IgD-negative memory B cell (primary cell): ENCODE measurements around the gene ROBO1. TPM values are rescaled to one million over a fixed set of nuclear protein-coding genes. Genes with fewer than 3 reads are reported as not detected.

ENCODE experiments used
- H3K27ac Mint-ChIP-seq, 3 donors: one replicate each; pipeline ENCODE4 v1.8.0; 2020 to 2022; ENCODE audit warnings: mild to moderate bottlenecking in 3 of 3, mixed read lengths in 3 of 3, moderate library complexity in 1 of 3
- H3K27me3 Mint-ChIP-seq: one replicate; pipeline ENCODE4 v1.8.0; 2021; ENCODE audit warnings: mixed read lengths
- H3K36me3 Mint-ChIP-seq: one replicate; pipeline ENCODE4 v1.8.0; 2020; ENCODE audit warnings: mild to moderate bottlenecking, mixed read lengths
- H3K4me1 Mint-ChIP-seq, 3 donors: one replicate each; pipeline ENCODE4 v1.8.0; 2020 to 2022; ENCODE audit warnings: mixed read lengths in 3 of 3, mild to moderate bottlenecking in 1 of 3
- H3K4me3 Mint-ChIP-seq, 4 donors: one replicate each; pipeline ENCODE4 v1.8.0; 2020 to 2022; ENCODE audit warnings: mild to moderate bottlenecking in 4 of 4, mixed read lengths in 4 of 4, moderate library complexity in 3 of 4
- H3K9me3 Mint-ChIP-seq, 3 donors: one replicate each; pipeline ENCODE4 v1.8.0; 2020 to 2021; ENCODE audit warnings: mixed read lengths in 3 of 3, mild to moderate bottlenecking in 1 of 3
- polyA plus RNA-seq: library from polyadenylated mRNA; unstranded; fragments of 300-500 nt; fragmentation: Illumina TruSeq; gene quantifications from one replicate; pipeline ENCODE4 v1.2.3, GENCODE V29; 2021

The ROBO1 gene
- polyA plus RNA-seq, 1 donor from 2014 or later: 2.3 TPM

DNA sequence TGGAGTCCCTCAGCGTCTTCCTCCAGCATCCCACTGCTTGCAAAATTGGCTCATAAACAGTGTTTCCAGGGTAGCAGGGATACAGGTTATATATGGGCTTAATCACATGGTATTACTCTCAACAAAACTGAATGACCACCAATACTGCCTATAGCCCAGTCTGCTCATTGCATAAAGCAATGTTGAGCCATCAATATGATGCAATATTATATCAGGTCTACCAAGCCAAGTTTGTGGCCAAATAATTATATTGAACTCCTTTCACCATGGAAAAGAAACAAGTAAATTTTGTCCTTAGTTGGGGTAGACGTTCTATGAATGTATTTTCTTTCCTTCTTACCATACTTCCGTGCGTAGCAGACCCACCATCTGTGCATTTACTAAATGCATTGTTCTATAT lies 652.3 kb downstream of the ROBO1 start:
- no peaks in the 10 kb centered on the region for H3K9me3 Mint-ChIP-seq
- H3K27ac Mint-ChIP-seq: no peak overlapping the region
- H3K27me3 Mint-ChIP-seq: no peaks in the 10 kb centered on the region
- H3K36me3 Mint-ChIP-seq: no peaks in the 10 kb centered on the region
- no peaks in the 10 kb centered on the region for H3K4me1 Mint-ChIP-seq
- H3K4me3 Mint-ChIP-seq: no peak overlapping the region

DNA sequence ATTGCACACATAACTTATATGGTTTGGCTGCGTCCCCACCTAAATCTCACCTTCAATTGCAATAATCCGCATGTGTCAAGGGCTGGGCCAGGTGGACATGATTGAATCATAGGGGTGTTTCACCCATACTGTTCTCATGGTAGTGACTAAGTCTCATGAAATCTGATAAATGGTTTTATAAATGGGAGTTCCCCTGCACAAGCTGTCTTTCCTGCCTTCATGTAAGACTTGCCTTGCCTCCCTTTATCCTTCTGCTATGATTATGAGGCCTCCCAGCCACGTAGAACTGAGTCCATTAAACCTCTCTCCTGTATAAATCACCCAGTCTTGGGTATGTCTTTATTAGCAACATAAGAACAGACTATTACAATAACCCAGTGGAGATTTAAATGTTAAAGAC lies 653.9 kb downstream of the ROBO1 start:
- Mint-ChIP-seq H3K27me3 (no peaks in the 10 kb centered on the region), H3K36me3 (no peaks in the 10 kb centered on the region), H3K4me1 (no peaks in the 10 kb centered on the region), H3K9me3 (no peaks in the 10 kb centered on the region), H3K27ac (no peak overlapping the region), H3K4me3 (no peak overlapping the region)

DNA sequence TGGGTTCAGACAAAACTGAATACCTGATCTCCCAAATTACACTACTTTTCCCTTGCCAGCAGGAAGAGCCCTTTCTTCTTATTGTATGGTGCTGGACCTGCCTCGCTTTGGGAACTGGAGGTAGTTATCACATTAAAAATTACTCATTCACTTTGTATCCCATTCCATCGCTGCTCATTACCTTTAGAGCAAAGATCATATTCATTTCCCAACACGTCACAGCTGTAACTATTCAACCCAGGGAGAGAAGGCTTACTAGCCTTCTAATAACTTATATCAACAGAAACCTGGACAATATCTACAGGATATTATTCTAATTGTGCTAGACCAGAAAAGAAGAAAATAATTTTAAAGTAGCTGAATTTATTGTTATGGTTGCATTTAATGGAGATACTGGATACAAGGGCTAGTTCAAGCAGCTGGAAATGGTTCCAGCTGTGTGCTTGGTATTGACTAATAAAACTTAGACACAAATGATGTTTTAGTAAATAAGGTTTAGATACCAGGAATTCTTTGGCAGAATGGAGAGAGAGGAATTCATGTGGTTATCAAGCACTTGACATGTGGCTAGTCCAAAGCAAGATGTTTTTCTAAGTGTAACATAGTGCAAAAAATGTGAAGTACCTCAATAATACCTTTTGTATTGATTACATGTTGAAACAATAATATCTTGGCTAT lies 656.3 kb downstream of the ROBO1 start:
- Mint-ChIP-seq H3K27me3 (no peaks in the 10 kb centered on the region), H3K4me3 (no peak overlapping the region), H3K36me3 (no peaks in the 10 kb centered on the region), H3K4me1 (no peaks in the 10 kb centered on the region), H3K9me3 (no peaks in the 10 kb centered on the region), H3K27ac (no peak overlapping the region)

DNA sequence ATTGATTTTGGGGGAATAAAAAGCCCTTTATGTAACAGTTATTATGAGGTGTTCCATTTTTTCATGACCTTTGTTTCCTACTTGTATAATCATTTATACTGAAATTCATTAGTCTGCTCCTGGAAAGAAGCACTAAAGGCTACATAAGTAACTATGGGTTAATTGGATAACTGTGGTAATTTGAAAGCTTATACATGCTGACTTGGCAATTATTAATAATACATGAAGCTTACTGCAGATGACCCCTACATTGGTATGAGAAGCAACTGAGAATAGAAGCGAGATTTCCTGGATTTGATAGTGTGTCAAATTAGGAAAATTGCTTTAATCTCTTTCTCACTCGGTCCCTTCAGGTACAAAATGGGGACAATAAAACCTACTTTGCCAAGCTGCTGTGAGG lies 658.0 kb downstream of the ROBO1 start:
- Mint-ChIP-seq H3K27ac (no peak overlapping the region), H3K9me3 (peaks cover 0 to 4% (median 0%) of the 10 kb centered on the region in 3 donors), H3K27me3 (no peaks in the 10 kb centered on the region), H3K36me3 (no peaks in the 10 kb centered on the region), H3K4me1 (no peaks in the 10 kb centered on the region), H3K4me3 (no peak overlapping the region)

DNA sequence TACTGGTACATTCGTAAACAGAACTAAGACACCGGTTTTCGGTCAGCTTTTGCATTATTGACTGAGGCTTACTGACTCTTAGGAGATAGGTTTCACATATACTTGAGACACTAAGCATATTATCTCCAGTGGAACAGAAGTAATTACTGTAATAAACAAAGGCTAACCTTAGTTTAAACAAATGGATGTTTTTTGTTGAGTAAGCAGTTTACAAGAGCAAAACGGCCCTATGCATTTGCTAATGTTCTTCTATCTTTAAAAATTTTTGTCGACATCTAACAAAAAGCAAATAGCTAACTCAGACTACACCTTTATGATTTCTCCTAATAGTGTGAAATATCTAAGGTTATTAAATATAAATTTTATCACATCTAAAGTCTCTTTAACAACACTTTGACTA lies 664.5 kb downstream of the ROBO1 start:
- Mint-ChIP-seq H3K27me3 (no peaks in the 10 kb centered on the region), H3K4me1 (no peaks in the 10 kb centered on the region), H3K9me3 (peaks cover 0 to 7% (median 2%) of the 10 kb centered on the region in 3 donors), H3K36me3 (no peaks in the 10 kb centered on the region), H3K27ac (no peak overlapping the region), H3K4me3 (no peak overlapping the region)

DNA sequence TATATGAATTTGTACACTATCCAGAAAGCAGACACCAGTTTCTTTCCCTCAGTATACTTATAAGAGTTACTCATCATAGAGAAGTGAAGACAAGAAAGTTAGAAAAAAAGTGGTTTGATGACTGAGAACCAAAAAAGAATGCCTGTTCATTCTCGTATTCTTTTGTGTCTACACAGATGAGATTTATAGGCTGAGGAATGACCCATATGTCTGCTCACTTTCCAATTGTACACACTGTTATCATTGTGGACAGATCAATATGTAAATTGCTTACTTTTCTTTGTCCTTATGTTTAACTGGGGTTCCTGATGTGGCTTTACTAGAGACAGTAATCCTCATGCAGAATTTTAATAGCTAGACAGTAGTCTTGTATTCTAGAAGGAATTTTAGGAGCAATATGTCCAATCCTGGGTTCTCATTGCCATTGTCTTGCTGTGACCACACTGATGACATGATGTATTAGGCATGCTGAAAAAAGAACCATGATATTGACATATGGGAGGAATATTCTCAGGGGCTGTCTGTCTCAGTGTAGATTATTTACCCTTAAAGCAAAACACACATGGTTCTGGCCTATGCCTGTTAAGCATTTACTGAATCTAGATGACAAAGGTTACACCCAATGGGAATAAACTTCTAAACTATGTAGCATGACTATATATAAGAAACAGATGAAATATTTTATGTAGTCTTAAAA lies 669.7 kb downstream of the ROBO1 start:
- H3K27me3 Mint-ChIP-seq: no peaks in the 10 kb centered on the region
- no peak overlapping the region for H3K27ac Mint-ChIP-seq
- H3K4me1 Mint-ChIP-seq: no peaks in the 10 kb centered on the region

DNA sequence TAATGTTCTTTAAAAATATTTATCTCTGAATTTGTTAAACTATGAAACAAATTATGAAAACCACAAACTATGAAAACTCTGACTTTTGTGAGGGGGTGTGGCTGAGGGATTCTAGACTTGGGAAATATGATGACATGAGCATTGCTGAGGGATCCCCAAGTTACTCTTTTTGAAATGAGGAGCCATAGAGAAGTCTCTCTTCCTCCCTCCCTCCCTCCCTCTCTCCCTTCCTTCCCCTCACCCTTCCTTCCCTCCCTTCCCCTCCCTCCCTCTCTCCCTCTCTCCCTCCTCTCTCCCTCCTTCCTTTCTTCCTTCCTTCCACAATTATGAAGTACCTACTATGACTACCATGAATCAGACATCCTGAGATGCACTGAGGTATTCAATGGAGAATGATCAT lies 673.1 kb downstream of the ROBO1 start:
- Mint-ChIP-seq H3K4me1 (no peaks in the 10 kb centered on the region), H3K9me3 (peaks cover 1 to 11% (median 4%) of the 10 kb centered on the region in 3 donors), H3K36me3 (no peaks in the 10 kb centered on the region), H3K27ac (no peak overlapping the region), H3K4me3 (no peak overlapping the region), H3K27me3 (no peaks in the 10 kb centered on the region)

More for the DNA sequence above, 669.7 kb downstream of the ROBO1 start:
- H3K36me3 Mint-ChIP-seq: no peaks in the 10 kb centered on the region
- peaks cover 0 to 11% (median 2%) of the 10 kb centered on the region in 3 donors for H3K9me3 Mint-ChIP-seq
- H3K4me3 Mint-ChIP-seq: no peak overlapping the region

DNA sequence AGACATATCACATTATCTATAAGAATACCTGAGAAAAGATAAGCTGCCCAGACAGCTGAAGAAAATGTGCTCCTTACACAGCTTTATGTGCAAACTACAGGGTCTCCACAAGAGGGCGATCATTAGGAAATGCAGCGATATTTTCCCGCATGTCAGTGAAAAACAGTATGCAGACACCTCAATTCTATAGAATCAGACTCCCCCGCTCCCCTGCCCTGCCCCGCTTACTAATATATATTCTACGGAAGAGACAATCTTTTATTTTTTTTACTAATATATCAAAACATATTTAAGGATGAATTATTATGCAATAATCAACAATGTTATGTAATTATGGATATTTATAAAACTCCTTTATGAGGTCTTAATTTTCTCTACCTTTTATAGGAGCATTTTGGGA lies 681.3 kb downstream of the ROBO1 start:
- Mint-ChIP-seq H3K36me3 (no peaks in the 10 kb centered on the region), H3K27me3 (no peaks in the 10 kb centered on the region), H3K27ac (no peak overlapping the region), H3K9me3 (peaks cover 0 to 7% (median 0%) of the 10 kb centered on the region in 3 donors), H3K4me1 (no peaks in the 10 kb centered on the region), H3K4me3 (no peak overlapping the region)

DNA sequence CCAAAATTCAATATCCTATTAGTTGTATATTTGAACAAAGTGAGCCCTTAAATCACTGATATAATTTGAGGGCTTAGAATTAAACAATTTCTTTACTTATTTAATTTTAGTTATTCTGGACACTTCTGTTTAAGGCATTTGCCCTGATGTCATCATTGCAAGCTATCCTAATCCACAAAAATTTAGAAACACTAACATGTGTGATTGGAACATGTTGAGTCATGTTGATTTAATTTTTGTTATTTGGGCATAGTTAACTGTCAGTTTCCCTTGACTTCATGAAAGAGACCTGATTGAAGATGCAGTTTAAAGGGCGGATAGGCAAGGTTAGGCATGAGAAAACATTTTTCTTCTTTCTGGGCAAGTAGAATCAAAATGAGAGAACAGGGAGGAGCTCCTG lies 682.6 kb downstream of the ROBO1 start:
- no peak overlapping the region for H3K27ac Mint-ChIP-seq
- no peaks in the 10 kb centered on the region for H3K27me3 Mint-ChIP-seq
- H3K9me3 Mint-ChIP-seq: peaks cover 0 to 9% (median 0%) of the 10 kb centered on the region in 3 donors
- no peaks in the 10 kb centered on the region for H3K36me3 Mint-ChIP-seq
- no peaks in the 10 kb centered on the region for H3K4me1 Mint-ChIP-seq
- no peak overlapping the region for H3K4me3 Mint-ChIP-seq

DNA sequence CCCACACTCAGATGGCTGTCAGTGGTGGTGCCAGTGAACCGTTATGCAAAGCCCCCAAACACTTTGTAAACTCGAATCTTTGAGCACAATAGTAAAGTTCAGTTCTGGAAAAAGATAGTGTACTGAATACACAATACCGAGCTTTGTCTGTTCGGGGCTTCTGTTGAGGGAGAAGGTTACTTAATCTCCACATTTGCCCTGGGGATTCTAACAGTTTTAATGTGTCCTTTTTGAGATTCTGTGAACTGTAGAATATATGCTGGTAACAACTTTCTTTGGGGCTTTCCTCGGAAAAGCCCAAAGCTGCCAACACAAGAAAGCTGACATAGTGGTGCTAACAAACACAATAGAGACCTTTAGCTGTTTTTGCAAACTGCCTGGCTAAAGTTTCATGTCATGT lies 686.5 kb downstream of the ROBO1 start:
- Mint-ChIP-seq H3K4me3 (no peak overlapping the region), H3K27me3 (no peaks in the 10 kb centered on the region), H3K36me3 (no peaks in the 10 kb centered on the region), H3K9me3 (peaks cover 0 to 10% (median 0%) of the 10 kb centered on the region in 3 donors), H3K27ac (no peak overlapping the region), H3K4me1 (no peaks in the 10 kb centered on the region)

DNA sequence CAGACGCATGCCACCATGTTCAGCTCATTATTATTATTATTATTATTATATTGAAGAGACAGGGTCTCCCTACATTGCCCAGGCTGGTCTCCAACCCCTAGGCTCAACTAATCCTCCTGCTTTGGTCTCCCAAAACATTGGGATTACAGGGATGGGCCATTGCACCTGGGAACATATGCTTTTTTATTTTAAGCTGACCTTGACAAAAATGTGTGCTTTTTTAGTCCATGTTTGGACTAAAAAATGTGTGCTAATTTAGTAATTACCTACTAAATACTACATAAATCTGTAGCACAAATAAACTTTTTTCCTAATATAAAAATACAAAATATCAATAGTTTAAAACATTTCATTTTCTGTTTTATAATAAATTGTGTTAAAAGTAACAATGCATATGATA lies 693.2 kb downstream of the ROBO1 start:
- H3K36me3 Mint-ChIP-seq: no peaks in the 10 kb centered on the region
- H3K9me3 Mint-ChIP-seq: no peaks in the 10 kb centered on the region
- H3K27me3 Mint-ChIP-seq: no peaks in the 10 kb centered on the region
- no peak overlapping the region for H3K27ac Mint-ChIP-seq
- no peak overlapping the region for H3K4me3 Mint-ChIP-seq
- H3K4me1 Mint-ChIP-seq: no peaks in the 10 kb centered on the region

DNA sequence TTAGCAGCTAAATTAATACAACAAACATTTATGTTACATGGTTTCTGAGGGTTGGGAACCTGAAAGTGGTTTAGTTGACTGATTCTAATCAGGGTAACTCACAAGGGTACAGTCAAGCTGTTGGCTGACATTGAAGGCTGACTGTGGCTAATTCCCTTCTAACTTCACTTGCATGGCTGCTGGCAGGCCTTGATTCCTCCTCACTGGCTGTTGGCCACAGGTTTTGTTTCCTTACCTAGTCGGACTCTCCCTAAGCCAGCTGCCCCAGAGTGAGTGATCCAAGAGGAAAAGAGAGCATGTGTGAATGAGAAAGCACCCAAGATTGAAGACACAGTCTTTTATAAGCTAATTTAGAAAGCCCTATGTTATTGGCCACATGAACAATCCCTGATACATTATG lies 700.1 kb downstream of the ROBO1 start:
- Mint-ChIP-seq H3K4me1 (no peaks in the 10 kb centered on the region), H3K27me3 (no peaks in the 10 kb centered on the region), H3K36me3 (no peaks in the 10 kb centered on the region), H3K9me3 (peaks cover 2 to 4% (median 2%) of the 10 kb centered on the region in 3 donors), H3K27ac (no peak overlapping the region), H3K4me3 (no peak overlapping the region)

DNA sequence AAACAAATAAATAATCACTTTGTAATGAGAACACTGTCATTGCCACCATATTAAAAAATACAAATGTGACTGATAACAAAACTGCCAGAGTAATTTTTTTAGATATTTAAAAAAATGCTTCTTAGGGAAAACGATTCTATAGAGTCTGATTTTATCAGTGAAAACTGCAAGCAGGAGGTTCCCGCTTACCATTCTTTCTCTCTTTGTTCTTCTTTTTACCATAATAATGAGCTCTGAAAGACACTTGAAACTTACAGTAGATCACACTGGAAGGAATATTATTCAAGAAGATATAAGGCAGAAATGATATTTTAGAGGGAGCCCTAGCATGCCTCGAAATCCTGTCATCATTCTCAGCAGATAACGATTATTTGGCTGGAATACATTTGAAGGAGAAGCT lies 701.3 kb downstream of the ROBO1 start:
- Mint-ChIP-seq H3K9me3 (peaks cover 2 to 4% (median 4%) of the 10 kb centered on the region in 3 donors), H3K36me3 (no peaks in the 10 kb centered on the region), H3K4me3 (no peak overlapping the region), H3K27ac (no peak overlapping the region), H3K4me1 (no peaks in the 10 kb centered on the region), H3K27me3 (no peaks in the 10 kb centered on the region)

DNA sequence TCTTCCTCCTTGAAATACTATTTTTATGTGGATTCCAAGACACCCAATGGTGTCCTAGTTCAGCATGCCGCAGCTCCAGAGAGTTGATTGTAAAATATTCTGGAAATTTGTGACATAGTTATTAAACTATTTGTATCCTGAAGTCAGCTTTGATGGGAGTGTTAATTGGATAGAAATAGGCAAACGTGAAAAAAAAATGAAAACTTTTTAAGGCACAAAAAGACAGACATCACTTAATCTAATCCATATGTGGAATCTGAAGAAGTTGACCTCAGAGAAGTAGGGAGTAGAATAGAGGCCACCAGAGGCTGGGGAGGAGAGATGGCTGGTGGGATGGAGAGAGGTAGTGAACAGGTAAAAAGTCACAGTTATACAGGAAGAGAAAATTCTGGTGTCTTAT lies 704.2 kb downstream of the ROBO1 start:
- no peaks in the 10 kb centered on the region for H3K36me3 Mint-ChIP-seq
- H3K27me3 Mint-ChIP-seq: no peaks in the 10 kb centered on the region
- no peak overlapping the region for H3K4me3 Mint-ChIP-seq
- no peak overlapping the region for H3K27ac Mint-ChIP-seq
- no peaks in the 10 kb centered on the region for H3K4me1 Mint-ChIP-seq
- H3K9me3 Mint-ChIP-seq: peaks cover 2 to 9% (median 5%) of the 10 kb centered on the region in 3 donors

DNA sequence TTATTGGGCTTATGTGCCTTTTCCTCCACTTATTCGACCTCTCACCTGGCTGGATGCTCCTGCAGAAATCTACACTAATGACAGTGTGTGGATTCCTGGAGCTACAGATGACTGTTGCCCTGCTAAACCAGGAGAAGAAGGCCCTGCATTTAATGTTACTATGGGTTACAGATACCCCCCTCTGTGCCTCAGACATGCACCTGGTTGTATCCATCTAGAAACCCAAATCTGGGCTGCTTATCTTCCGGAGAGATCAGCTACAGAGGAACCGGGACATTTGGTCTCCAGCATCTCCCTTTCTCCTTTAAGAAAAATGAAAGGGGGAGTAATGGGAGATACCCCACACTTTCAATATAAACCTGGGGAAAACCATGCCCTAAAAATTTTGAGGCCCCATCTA lies 710.0 kb downstream of the ROBO1 start:
- Mint-ChIP-seq H3K27ac (no peak overlapping the region), H3K4me3 (no peak overlapping the region), H3K36me3 (peaks cover 3% of the 10 kb centered on the region), H3K4me1 (peaks cover 0 to 3% (median 0%) of the 10 kb centered on the region in 3 donors), H3K9me3 (peaks cover 5 to 21% (median 14%) of the 10 kb centered on the region in 3 donors), H3K27me3 (no peaks in the 10 kb centered on the region)

DNA sequence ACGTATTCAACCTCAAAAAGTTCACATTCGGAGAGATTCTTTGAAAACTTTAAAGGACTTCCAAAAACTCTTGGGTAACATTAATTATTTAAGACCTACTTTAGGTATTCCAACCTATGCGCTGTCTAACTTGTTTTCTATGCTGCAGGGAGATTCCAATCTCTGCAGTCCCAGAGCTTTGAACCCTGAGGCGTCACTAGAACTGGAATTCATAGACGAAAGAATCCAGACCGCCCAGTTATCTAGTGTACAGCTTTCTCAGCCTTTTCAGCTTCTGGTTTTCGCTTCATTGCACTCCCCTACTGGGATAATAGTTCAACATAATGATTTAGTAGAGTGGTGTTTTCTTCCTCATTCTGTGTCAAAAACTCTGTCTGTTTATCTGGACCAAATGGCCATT lies 711.3 kb downstream of the ROBO1 start:
- Mint-ChIP-seq H3K4me1 (peaks cover 0 to 3% (median 0%) of the 10 kb centered on the region in 3 donors), H3K27ac (no peak overlapping the region), H3K36me3 (peaks cover 3% of the 10 kb centered on the region), H3K4me3 (no peak overlapping the region), H3K9me3 (peaks cover 3 to 30% (median 17%) of the 10 kb centered on the region in 3 donors), H3K27me3 (no peaks in the 10 kb centered on the region)
